Measurements from ENCODE around the gene TBC1D9B.

DNA sequence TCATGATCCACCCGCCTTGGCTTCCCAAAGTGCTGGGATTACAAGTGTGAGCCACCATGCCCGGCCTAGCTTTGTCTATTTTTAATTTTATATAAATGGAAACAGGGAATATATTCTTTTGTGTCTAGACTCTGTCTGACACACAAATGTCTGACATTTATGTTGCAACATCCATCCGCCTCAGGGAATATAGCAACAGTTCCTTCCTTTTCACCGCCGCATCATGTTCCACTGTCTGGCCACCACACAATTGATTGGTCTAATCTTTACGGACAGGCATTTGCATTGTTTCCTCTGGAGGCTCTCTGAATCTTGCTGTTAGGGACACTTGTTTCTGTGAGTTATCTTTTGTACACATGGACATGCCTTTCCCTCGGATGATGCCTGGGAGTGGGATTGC, 20.1 kb upstream of the TBC1D9B start:
- TF ChIP-seq, protein P1, sequence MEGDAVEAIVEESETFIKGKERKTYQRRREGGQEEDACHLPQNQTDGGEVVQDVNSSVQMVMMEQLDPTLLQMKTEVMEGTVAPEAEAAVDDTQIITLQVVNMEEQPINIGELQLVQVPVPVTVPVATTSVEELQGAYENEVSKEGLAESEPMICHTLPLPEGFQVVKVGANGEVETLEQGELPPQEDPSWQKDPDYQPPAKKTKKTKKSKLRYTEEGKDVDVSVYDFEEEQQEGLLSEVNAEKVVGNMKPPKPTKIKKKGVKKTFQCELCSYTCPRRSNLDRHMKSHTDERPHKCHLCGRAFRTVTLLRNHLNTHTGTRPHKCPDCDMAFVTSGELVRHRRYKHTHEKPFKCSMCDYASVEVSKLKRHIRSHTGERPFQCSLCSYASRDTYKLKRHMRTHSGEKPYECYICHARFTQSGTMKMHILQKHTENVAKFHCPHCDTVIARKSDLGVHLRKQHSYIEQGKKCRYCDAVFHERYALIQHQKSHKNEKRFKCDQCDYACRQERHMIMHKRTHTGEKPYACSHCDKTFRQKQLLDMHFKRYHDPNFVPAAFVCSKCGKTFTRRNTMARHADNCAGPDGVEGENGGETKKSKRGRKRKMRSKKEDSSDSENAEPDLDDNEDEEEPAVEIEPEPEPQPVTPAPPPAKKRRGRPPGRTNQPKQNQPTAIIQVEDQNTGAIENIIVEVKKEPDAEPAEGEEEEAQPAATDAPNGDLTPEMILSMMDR (conservative IDR thresholded peaks at IDR 0.05 in 1 of 2, IDR thresholded peaks at IDR 0.05 in 1 of 2; ENCODE audit: low read depth in 1 of 2, low read length in 2 of 2): no peak
- TF ChIP-seq EZH2 (IDR thresholded peaks at IDR 0.05; ENCODE audit: low read length, missing control alignments): no peak
